Head of caudate nucleus (tissue), 42 donors: ENCODE measurements around the gene SHCBP1.

Source experiments
- DNase-seq, 42 donors: peaks; one replicate each; pipeline versions ENCODE4 v3.0.0 to v3.0.0-alpha.2; 2020 to 2021; ENCODE audit warnings: mixed read lengths in 7 of 42
- intact Hi-C: fragments of 100-400 bp; cut with DNase I; formaldehyde crosslinking; loops from one replicate; pipeline ENCODE4 v1.15.0; 2022

The SHCBP1 gene

GRCh38 chr16:46554435-46554834 lies 66.7 kb downstream of the SHCBP1 start:
- intact Hi-C loops: loop anchor here (5.0 kb wide), 1 partner anchor 53 kb away; no protein-coding TSS in a partner anchor
- DNase-seq: peak; percentile 23 to 88 (median 70)

- intact Hi-C loops: no loop called here
These were observed 71.7 kb downstream of the SHCBP1 start for GRCh38 chr16:46549477-46549876.

More at GRCh38 chr16:46549477-46549876, 71.7 kb downstream of the SHCBP1 start:
- no peak for DNase-seq
